Trophoblast cell (in vitro differentiated cells and primary cell): ENCODE results near the gene ALAS1.
A peak's percentile ranks its signal among the peaks of the same experiment; 100 is the strongest.

Experiments
- DNase-seq, 2 donors: peaks; one replicate each; pipeline ENCODE4 v3.0.0-alpha.2; 2016
- H2AFZ ChIP-seq: 2 replicates; pipeline ENCODE4 v1.6.1; 2013; ENCODE audit warnings: low read length, moderate library complexity, mild to moderate bottlenecking; ENCODE audit not compliant: insufficient read depth, poor library complexity
- H2AK5ac ChIP-seq: 2 replicates; pipeline ENCODE4 v1.6.1; 2013; ENCODE audit warnings: mild to moderate bottlenecking, low read length
- H2BK120ac ChIP-seq: 2 replicates; pipeline ENCODE4 v1.6.1; 2013; ENCODE audit warnings: low read length, mild to moderate bottlenecking, moderate library complexity; ENCODE audit not compliant: insufficient read depth, poor library complexity
- H2BK12ac ChIP-seq: 2 replicates; pipeline ENCODE4 v1.6.1; 2013; ENCODE audit warnings: mild to moderate bottlenecking, low read length, moderate library complexity
- H2BK5ac ChIP-seq: 2 replicates; pipeline ENCODE4 v1.6.1; 2013; ENCODE audit warnings: low read length, low read depth, moderate library complexity, mild to moderate bottlenecking; ENCODE audit not compliant: poor library complexity
- H3K14ac ChIP-seq: 2 replicates; pipeline ENCODE4 v1.6.1; 2013; ENCODE audit warnings: mild to moderate bottlenecking, low read length
- H3K18ac ChIP-seq: 2 replicates; pipeline ENCODE4 v1.6.1; 2013; ENCODE audit warnings: mild to moderate bottlenecking, low read length
- H3K23ac ChIP-seq: 2 replicates; pipeline ENCODE4 v1.6.1; 2013; ENCODE audit warnings: low read length
- H3K27ac ChIP-seq: 2 replicates; pipeline ENCODE4 v1.5.1; 2013; ENCODE audit warnings: low read depth, mild to moderate bottlenecking, inconsistent platforms, low read length, moderate library complexity
- H3K27me3 ChIP-seq: 2 replicates; pipeline ENCODE4 v1.6.1; 2013; ENCODE audit warnings: inconsistent platforms, mild to moderate bottlenecking, low read length, moderate library complexity; ENCODE audit not compliant: insufficient read depth
- H3K36me3 ChIP-seq, 2 experiments: 1 replicate in 1 of 2; 2 replicates in 1 of 2; pipeline ENCODE4 v1.6.1; 2013; ENCODE audit warnings: low read length in 2 of 2, mild to moderate bottlenecking in 2 of 2, moderate library complexity in 1 of 2; ENCODE audit not compliant: insufficient read depth in 2 of 2, control insufficient read depth in 1 of 2
- H3K4ac ChIP-seq: 2 replicates; pipeline ENCODE4 v1.6.1; 2013; ENCODE audit warnings: low read depth, mild to moderate bottlenecking, low read length, moderate library complexity
- H3K4me1 ChIP-seq, 2 experiments: 1 replicate in 1 of 2; 2 replicates in 1 of 2; pipeline ENCODE4 v1.6.1; 2013; ENCODE audit warnings: low read length in 2 of 2, mild to moderate bottlenecking in 2 of 2, moderate library complexity in 1 of 2; ENCODE audit not compliant: insufficient read depth in 2 of 2, control insufficient read depth in 1 of 2
- H3K4me2 ChIP-seq: 2 replicates; pipeline ENCODE4 v1.6.1; 2013; ENCODE audit warnings: inconsistent platforms, mild to moderate bottlenecking, low read length, moderate library complexity
- H3K4me3 ChIP-seq: 2 replicates; pipeline ENCODE4 v1.5.1; 2013; ENCODE audit warnings: mild to moderate bottlenecking, low read depth, low read length, inconsistent platforms
- H3K79me1 ChIP-seq: one replicate; pipeline ENCODE4 v1.6.1; 2013; ENCODE audit warnings: low read length
- H3K79me2 ChIP-seq: 2 replicates; pipeline ENCODE4 v1.6.1; 2013; ENCODE audit warnings: low read length, mild to moderate bottlenecking; ENCODE audit not compliant: control insufficient read depth, insufficient read depth, poor library complexity
- H3K9ac ChIP-seq: 2 replicates; pipeline ENCODE4 v1.6.1; 2013; ENCODE audit warnings: mild to moderate bottlenecking, low read length
- H3K9me3 ChIP-seq: 2 replicates; pipeline ENCODE4 v1.6.1; 2013; ENCODE audit warnings: low read depth, mild to moderate bottlenecking, control low read depth, inconsistent platforms, low read length; ENCODE audit not compliant: insufficient read depth
- H4K12ac ChIP-seq: 2 replicates; pipeline ENCODE4 v1.6.1; 2013; ENCODE audit warnings: low read depth, mild to moderate bottlenecking, low read length, moderate library complexity
- H4K8ac ChIP-seq: 2 replicates; pipeline ENCODE4 v1.6.1; 2013; ENCODE audit warnings: low read depth, mild to moderate bottlenecking, low read length, moderate library complexity
- H4K91ac ChIP-seq: one replicate; pipeline ENCODE4 v1.6.1; 2013; ENCODE audit warnings: low read depth, mild to moderate bottlenecking, low read length, moderate library complexity
- WGBS: extraction: QIAGEN DNeasy Blood & Tissue Kit; methylation state at CpG from one replicate; pipeline ENCODE4 v1.1.7; 2013; ENCODE audit warnings: missing lambda C conversion rate; ENCODE audit not compliant: insufficient read length, insufficient coverage; ENCODE audit errors: extremely low coverage; 5-methylcytosine and 5-hydroxymethylcytosine counted together

The ALAS1 gene

DNA sequence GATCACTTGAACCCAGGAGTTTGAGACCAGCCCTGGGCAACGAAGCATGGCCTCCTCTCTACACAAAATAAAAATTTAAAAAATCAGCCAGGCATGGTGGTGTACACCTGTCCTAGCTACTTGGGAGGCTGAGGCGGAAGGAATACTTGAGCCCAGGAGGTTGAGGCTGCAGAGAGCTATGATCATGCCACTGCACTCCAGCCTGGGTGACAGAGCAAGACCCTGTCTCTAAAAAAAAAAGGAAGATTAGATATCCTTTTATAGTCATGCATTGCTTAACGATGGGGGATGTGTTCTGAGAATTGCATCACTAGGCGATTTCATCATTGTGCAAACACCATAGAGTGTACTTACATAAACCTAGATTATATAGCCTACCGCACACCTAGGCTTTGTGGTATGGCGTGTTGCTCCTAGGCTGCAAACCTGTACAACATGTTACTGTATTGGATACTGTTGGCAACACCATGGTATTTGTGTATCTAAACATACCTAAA, 12.6 kb downstream of the ALAS1 start:
- Histone ChIP-seq H3K9ac (no peak overlapping the region), H2BK12ac (no peak overlapping the region), H2BK5ac (no peak overlapping the region), H3K23ac (no peak overlapping the region), H4K91ac (no peak overlapping the region), H3K27me3 (no peaks in the 10 kb centered on the region), H3K4me3 (no peak overlapping the region), H2AK5ac (no peak overlapping the region), H4K12ac (no peak overlapping the region), H3K14ac (no peak overlapping the region), H3K27ac (no peak overlapping the region), H3K4me2 (no peak overlapping the region), H3K4ac (no peak overlapping the region), H3K79me1 (no peaks in the 10 kb centered on the region), H3K9me3 (peaks cover 5% of the 10 kb centered on the region), H2AFZ (no peak overlapping the region), H3K36me3 (peaks cover 60 to 83% of the 10 kb centered on the region in 2 experiments), H2BK120ac (no peak overlapping the region), H4K8ac (no peak overlapping the region), H3K4me1 (no peaks in the 10 kb centered on the region), H3K79me2 (no peaks in the 10 kb centered on the region), H3K18ac (no peak overlapping the region)
- peak in 1 of 2 donors; percentile 64 for DNase-seq
- WGBS: no CpG with 5 or more reads among the region's 6 CpGs

DNA sequence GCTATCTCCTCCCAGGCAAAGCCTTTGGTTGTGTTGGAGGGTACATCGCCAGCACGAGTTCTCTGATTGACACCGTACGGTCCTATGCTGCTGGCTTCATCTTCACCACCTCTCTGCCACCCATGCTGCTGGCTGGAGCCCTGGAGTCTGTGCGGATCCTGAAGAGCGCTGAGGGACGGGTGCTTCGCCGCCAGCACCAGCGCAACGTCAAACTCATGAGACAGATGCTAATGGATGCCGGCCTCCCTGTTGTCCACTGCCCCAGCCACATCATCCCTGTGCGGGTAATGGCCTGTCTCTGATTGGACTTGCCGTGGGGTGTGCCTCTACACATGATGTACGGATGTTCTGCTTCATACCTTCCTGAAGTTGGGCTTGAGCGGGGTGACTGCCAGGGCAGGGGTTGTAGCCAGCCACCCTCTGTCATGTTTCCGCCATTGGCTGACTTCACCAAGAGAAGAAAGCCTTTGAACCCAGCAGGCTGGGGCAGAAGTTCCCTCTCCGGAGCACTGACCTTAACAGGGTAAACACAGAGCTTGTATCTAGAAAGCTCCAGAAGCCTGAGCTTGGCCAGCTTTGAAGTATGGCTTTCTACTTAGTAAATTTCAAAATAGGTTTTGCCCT, 13.4 kb downstream of the ALAS1 start:
- Histone ChIP-seq H4K12ac (no peak overlapping the region), H2AFZ (no peak overlapping the region), H3K4me2 (no peak overlapping the region), H4K91ac (no peak overlapping the region), H3K14ac (no peak overlapping the region), H3K79me2 (no peaks in the 10 kb centered on the region), H3K27me3 (no peaks in the 10 kb centered on the region), H3K18ac (no peak overlapping the region), H2BK120ac (no peak overlapping the region), H3K4me1 (no peaks in the 10 kb centered on the region), H3K23ac (no peak overlapping the region), H4K8ac (no peak overlapping the region), H2BK12ac (no peak overlapping the region), H3K4ac (no peak overlapping the region), H3K27ac (no peak overlapping the region), H3K36me3 (peaks cover 58 to 75% of the 10 kb centered on the region in 2 experiments), H3K9ac (no peak overlapping the region), H2AK5ac (no peak overlapping the region), H3K79me1 (no peaks in the 10 kb centered on the region), H3K9me3 (peaks cover 5% of the 10 kb centered on the region), H2BK5ac (no peak overlapping the region), H3K4me3 (no peak overlapping the region)
- WGBS: no CpG with 5 or more reads among the region's 18 CpGs
- DNase-seq: no peak

DNA sequence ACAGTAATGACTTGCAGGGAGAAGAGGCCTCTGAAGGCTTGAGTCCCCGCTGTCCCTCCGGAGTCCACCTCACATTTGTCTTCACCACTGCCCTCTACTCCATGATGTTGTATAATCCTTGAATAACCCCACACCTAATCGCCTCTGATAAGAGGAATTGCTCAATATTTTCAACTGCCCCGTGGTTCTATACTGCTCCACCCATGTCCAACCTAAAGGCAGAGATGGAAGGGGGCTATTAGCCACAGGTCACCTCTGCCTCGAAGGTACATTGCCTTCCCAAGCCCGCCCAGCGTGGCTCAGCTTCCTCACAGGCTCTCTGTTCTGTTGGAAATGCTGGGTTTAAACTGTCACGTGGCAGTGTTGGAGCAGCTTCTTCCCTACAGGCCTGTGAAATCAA, 15.0 kb downstream of the ALAS1 start:
- H3K18ac ChIP-seq: no peak overlapping the region
- H4K12ac ChIP-seq: no peak overlapping the region
- no peaks in the 10 kb centered on the region for H3K27me3 ChIP-seq
- H3K79me2 ChIP-seq: no peaks in the 10 kb centered on the region
- H2BK12ac ChIP-seq: no peak overlapping the region
- H3K36me3 ChIP-seq: peaks cover 52 to 63% of the 10 kb centered on the region in 2 experiments
- no peak overlapping the region for H3K4me2 ChIP-seq
- no peak overlapping the region for H3K9ac ChIP-seq
- no peak overlapping the region for H3K23ac ChIP-seq
- H4K8ac ChIP-seq: no peak overlapping the region
- H3K79me1 ChIP-seq: no peaks in the 10 kb centered on the region
- peaks cover 3 to 12% of the 10 kb centered on the region in 2 experiments for H3K4me1 ChIP-seq
- H3K4ac ChIP-seq: no peak overlapping the region
- H4K91ac ChIP-seq: no peak overlapping the region
- H2AK5ac ChIP-seq: no peak overlapping the region
- no peak overlapping the region for H3K4me3 ChIP-seq
- no peak overlapping the region for H3K14ac ChIP-seq
- WGBS: no CpG with 5 or more reads among the region's 8 CpGs
- DNase-seq: no peak
- no peak overlapping the region for H2BK120ac ChIP-seq
- peaks cover 5% of the 10 kb centered on the region for H3K9me3 ChIP-seq
- no peak overlapping the region for H2AFZ ChIP-seq
- H3K27ac ChIP-seq: no peak overlapping the region
- H2BK5ac ChIP-seq: no peak overlapping the region

DNA sequence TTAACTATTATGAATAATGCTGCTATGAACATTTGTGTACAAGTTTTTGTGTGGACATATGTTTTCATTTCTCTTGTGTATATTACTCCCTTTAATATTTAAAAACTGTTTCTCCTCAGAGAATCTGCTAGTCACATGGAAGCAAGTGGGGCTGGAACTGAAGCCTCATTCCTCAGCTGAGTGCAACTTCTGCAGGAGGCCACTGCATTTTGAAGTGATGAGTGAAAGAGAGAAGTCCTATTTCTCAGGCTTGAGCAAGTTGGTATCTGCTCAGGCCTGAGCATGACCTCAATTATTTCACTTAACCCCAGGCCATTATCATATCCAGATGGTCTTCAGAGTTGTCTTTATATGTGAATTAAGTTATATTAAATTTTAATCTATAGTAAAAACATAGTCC, 15.9 kb downstream of the ALAS1 start:
- no peak overlapping the region for H4K91ac ChIP-seq
- no peak overlapping the region for H2BK5ac ChIP-seq
- peaks cover 6% of the 10 kb centered on the region for H3K79me1 ChIP-seq
- no peak overlapping the region for H2AK5ac ChIP-seq
- no peak overlapping the region for H2AFZ ChIP-seq
- no peak overlapping the region for H2BK12ac ChIP-seq
- DNase-seq: no peak
- no peak overlapping the region for H3K23ac ChIP-seq
- no peak overlapping the region for H3K4me3 ChIP-seq
- peaks cover 7 to 20% of the 10 kb centered on the region in 2 experiments for H3K4me1 ChIP-seq
- H3K27ac ChIP-seq: no peak overlapping the region
- H3K18ac ChIP-seq: no peak overlapping the region
- H3K27me3 ChIP-seq: no peaks in the 10 kb centered on the region
- H2BK120ac ChIP-seq: no peak overlapping the region
- H4K12ac ChIP-seq: no peak overlapping the region
- peaks cover 5% of the 10 kb centered on the region for H3K9me3 ChIP-seq
- H3K14ac ChIP-seq: no peak overlapping the region
- H3K79me2 ChIP-seq: no peaks in the 10 kb centered on the region
- no peak overlapping the region for H4K8ac ChIP-seq
- no peak overlapping the region for H3K4me2 ChIP-seq
- no peak overlapping the region for H3K9ac ChIP-seq
- H3K4ac ChIP-seq: no peak overlapping the region
- peaks cover 48 to 56% of the 10 kb centered on the region in 2 experiments for H3K36me3 ChIP-seq
